GM23338 (cell line): ENCODE data around the gene KDM6B. TPM values are rescaled to one million over a fixed set of nuclear protein-coding genes. Genes with fewer than 3 reads are reported as not detected.

Experiments used
- ATAC-seq: fragments of 200-7000 bp; cut with Tn5 transposase; 3 replicates; pipeline ENCODE4 v1.9.1; 2020
- DNase-seq: peaks from one replicate; pipeline ENCODE4 v3.0.0-alpha.2; 2015; ENCODE audit warnings: low spot score
- H2AFZ ChIP-seq: fragments of 200-600 bp; sonication (generic); 2 replicates; pipeline ENCODE4 v1.8.0; 2016; ENCODE audit warnings: antibody characterized with exemption, mild to moderate bottlenecking, moderate library complexity
- H3F3A ChIP-seq: fragments of 200-600 bp; sonication (generic); replicated peaks from 2 replicates; pipeline ENCODE4 v1.8.0; 2017; ENCODE audit warnings: antibody characterized with exemption, mixed run types, low read depth
- H3K27ac ChIP-seq: fragments of 200-600 bp; sonication (generic); 2 replicates; pipeline ENCODE4 v1.6.1; 2016; ENCODE audit warnings: low read depth
- H3K27me3 ChIP-seq: fragments of 200-600 bp; sonication (generic); 2 replicates; pipeline ENCODE4 v1.8.0; 2016; ENCODE audit warnings: mild to moderate bottlenecking, mixed run types, moderate library complexity; ENCODE audit not compliant: insufficient read depth
- H3K36me3 ChIP-seq: fragments of 200-600 bp; sonication (generic); 2 replicates; pipeline ENCODE4 v1.8.0; 2016; ENCODE audit warnings: mild to moderate bottlenecking; ENCODE audit not compliant: insufficient read depth
- H3K4me1 ChIP-seq: fragments of 200-600 bp; sonication (generic); 2 replicates; pipeline ENCODE4 v1.8.0; 2016; ENCODE audit warnings: mild to moderate bottlenecking, moderate library complexity; ENCODE audit not compliant: insufficient read depth
- H3K4me2 ChIP-seq: fragments of 200-600 bp; sonication (generic); 2 replicates; pipeline ENCODE4 v1.7.1; 2017; ENCODE audit warnings: mixed run types
- H3K4me3 ChIP-seq: fragments of 200-600 bp; sonication (generic); 2 replicates; pipeline ENCODE4 v1.6.1; 2016; ENCODE audit warnings: mixed run types
- H3K79me2 ChIP-seq: fragments of 200-600 bp; sonication (generic); replicated peaks from 2 replicates; pipeline ENCODE4 v1.8.0; 2017; ENCODE audit warnings: mild to moderate bottlenecking; ENCODE audit not compliant: insufficient read depth
- H3K9me2 ChIP-seq: fragments of 200-600 bp; sonication (generic); 2 replicates; pipeline ENCODE4 v1.8.0; 2017; ENCODE audit not compliant: insufficient read depth
- H4K20me1 ChIP-seq: fragments of 200-600 bp; sonication (generic); replicated peaks from 2 replicates; pipeline ENCODE4 v1.8.0; 2017; ENCODE audit warnings: mild to moderate bottlenecking; ENCODE audit not compliant: insufficient read depth
- H3K27ac Mint-ChIP-seq: 2 replicates; pipeline ENCODE4 v1.8.0; 2020; ENCODE audit warnings: inconsistent platforms, mild to moderate bottlenecking, moderate library complexity, mixed read lengths
- H3K27me3 Mint-ChIP-seq: 3 replicates; pipeline ENCODE4 v1.8.0; 2022; ENCODE audit warnings: low read depth, mild to moderate bottlenecking, moderate library complexity, mixed read lengths, inconsistent platforms; ENCODE audit not compliant: insufficient read depth, poor library complexity
- H3K36me3 Mint-ChIP-seq: 3 replicates; pipeline ENCODE4 v1.8.0; 2021; ENCODE audit warnings: low read depth, mild to moderate bottlenecking, inconsistent platforms, moderate library complexity, mixed read lengths
- H3K4me1 Mint-ChIP-seq: 3 replicates; pipeline ENCODE4 v1.8.0; 2020; ENCODE audit warnings: mild to moderate bottlenecking, inconsistent platforms, mixed read lengths
- H3K4me3 Mint-ChIP-seq: 3 replicates; pipeline ENCODE4 v1.8.0; 2021; ENCODE audit warnings: moderate library complexity, mild to moderate bottlenecking, inconsistent platforms, mixed read lengths
- H3K9me3 Mint-ChIP-seq: 3 replicates; pipeline ENCODE4 v1.8.0; 2020; ENCODE audit warnings: moderate library complexity, mild to moderate bottlenecking, inconsistent platforms, mixed read lengths
- CREB1 ChIP-seq: fragments of 250-450 bp; sonication (Bioruptor Pico); IDR thresholded peaks from 2 replicates; pipeline ENCODE4 v1.5.0; 2020; ENCODE audit warnings: low read depth, mild to moderate bottlenecking, moderate library complexity
- ETS1 ChIP-seq: IDR thresholded peaks from 2 replicates; pipeline ENCODE4 v1.6.1; 2016; ENCODE audit warnings: antibody characterized with exemption
- EZH2 ChIP-seq: fragments of 200-600 bp; sonication (generic); IDR thresholded peaks from one replicate; pipeline ENCODE4 v1.8.0; 2017; ENCODE audit warnings: antibody characterized with exemption, mild to moderate bottlenecking, low read depth; ENCODE audit not compliant: unreplicated experiment
- JUNB ChIP-seq: IDR thresholded peaks from one replicate; pipeline ENCODE4 v1.6.1; 2016; ENCODE audit warnings: antibody characterized with exemption; ENCODE audit not compliant: unreplicated experiment
- REST ChIP-seq: IDR thresholded peaks from one replicate; pipeline ENCODE4 v1.6.1; 2018; ENCODE audit warnings: antibody characterized with exemption; ENCODE audit not compliant: unreplicated experiment
- ZNF114 ChIP-seq: fragments of 250-450 bp; sonication (Bioruptor Pico); IDR thresholded peaks from 2 replicates; pipeline ENCODE4 v1.5.0; 2020; ENCODE audit warnings: mild to moderate bottlenecking, moderate library complexity
- polyA plus RNA-seq: library from polyadenylated mRNA; unstranded; fragments of >200 nt; fragmentation: Nextera tagmentation; extraction: Ambion mirVana; gene quantifications from 2 replicates; pipeline ENCODE4 v1.2.1, GENCODE V29; 2016
- total RNA-seq: library from RNA; depleted of rRNA; stranded (reverse); fragments of >200 nt; shearing (Covaris generic); gene quantifications from 2 replicates; pipeline ENCODE4 v1.2.3, GENCODE V29; 2014

The KDM6B gene
- total and polyA plus RNA-seq, 2 experiments from 2014 or later, result 1.1 to 1.4 TPM

- TF ChIP-seq EZH2, result no peak
Observed at GRCh38 chr17:7840441-7840840, 6.4 kb downstream of the KDM6B start (continued).

GRCh38 chr17:7840875-7841274 is 6.9 kb downstream of the KDM6B start:
- Histone ChIP-seq H3K4me1 (peaks cover 27% of the 10 kb centered on the region), H4K20me1 (peaks cover 13% of the 10 kb centered on the region), H3K36me3 (peaks cover 6% of the 10 kb centered on the region; the same call in 1 of the 2 replicates), H3K4me2 (peak overlapping the region; percentile 99), H3F3A (peaks cover 25% of the 10 kb centered on the region), H3K27ac (no peak overlapping the region), H3K27me3 (peaks cover 86% of the 10 kb centered on the region), H3K9me2 (no peaks in the 10 kb centered on the region), H3K4me3 (peak overlapping the region; percentile 94), H3K79me2 (no peaks in the 10 kb centered on the region), H2AFZ (no peak overlapping the region)
- Mint-ChIP-seq H3K4me3 (peak overlapping the region; percentile 83), H3K4me1 (peaks cover 40% of the 10 kb centered on the region), H3K36me3 (peaks cover 2% of the 10 kb centered on the region; the same call in 1 of the 3 replicates), H3K9me3 (no peaks in the 10 kb centered on the region; the same call in 1 of the 3 replicates), H3K27me3 (peaks cover 69% of the 10 kb centered on the region), H3K27ac (no peak overlapping the region)
- ATAC-seq, result no peak
- no peak for DNase-seq
- peak; percentile 11 for TF ChIP-seq EZH2
- no peak for TF ChIP-seq ZNF114 (CRISPR knock-in tag)

- Mint-ChIP-seq H3K27ac (no peak overlapping the region), H3K36me3 (peaks cover 2% of the 10 kb centered on the region; the same call in 1 of the 3 replicates), H3K27me3 (peaks cover 66% of the 10 kb centered on the region), H3K9me3 (no peaks in the 10 kb centered on the region; the same call in 2 of the 3 replicates), H3K4me3 (peak overlapping the region; percentile 88), H3K4me1 (peaks cover 40% of the 10 kb centered on the region)
- H3K9me2 ChIP-seq, result no peaks in the 10 kb centered on the region
- H3K4me3 ChIP-seq, result peak overlapping the region; percentile 94
- TF ChIP-seq ZNF114 (CRISPR knock-in tag) (no peak), REST (no peak), EZH2 (peak; percentile 61), CREB1 (CRISPR knock-in tag) (peak; percentile 34; the same call in 1 of the 2 replicates), JUNB (no peak), ETS1 (no peak)
- H3K36me3 ChIP-seq, result peaks cover 6% of the 10 kb centered on the region; the same call in 1 of the 2 replicates
- no peak for DNase-seq
- peak; percentile 4 for ATAC-seq
- H3F3A ChIP-seq, result peaks cover 21% of the 10 kb centered on the region
- peaks cover 87% of the 10 kb centered on the region for H3K27me3 ChIP-seq
- peaks cover 27% of the 10 kb centered on the region for H3K4me1 ChIP-seq
- H2AFZ ChIP-seq, result peak overlapping the region; percentile 99
- no peaks in the 10 kb centered on the region for H3K79me2 ChIP-seq
- H4K20me1 ChIP-seq, result peaks cover 13% of the 10 kb centered on the region
- no peak overlapping the region for H3K27ac ChIP-seq
- peak overlapping the region; percentile 99 for H3K4me2 ChIP-seq
Observed at GRCh38 chr17:7841396-7841914, 7.4 kb downstream of the KDM6B start.
